GM18861 (cell line): ENCODE data around the gene DOCK11.
"Not testable (repeated sequence)": the region's sequence is repeated elsewhere in the genome, so short reads cannot be mapped to it uniquely, and the experiment has no call there.

Source experiments
- ATAC-seq: cut with Tn5 transposase; IDR thresholded peaks from one replicate; pipeline ENCODE4 v1.9.1; 2021; ENCODE audit not compliant: unreplicated experiment

DOCK11 gene

GRCh38 chrX:118495061-118495921 is at the start of gene DOCK11:
DOCK11 (plus strand) TSS chrX:118495815; CDS start chrX:118495972, 157 bp downstream.
- ATAC-seq, result peak; percentile 41

DNA sequence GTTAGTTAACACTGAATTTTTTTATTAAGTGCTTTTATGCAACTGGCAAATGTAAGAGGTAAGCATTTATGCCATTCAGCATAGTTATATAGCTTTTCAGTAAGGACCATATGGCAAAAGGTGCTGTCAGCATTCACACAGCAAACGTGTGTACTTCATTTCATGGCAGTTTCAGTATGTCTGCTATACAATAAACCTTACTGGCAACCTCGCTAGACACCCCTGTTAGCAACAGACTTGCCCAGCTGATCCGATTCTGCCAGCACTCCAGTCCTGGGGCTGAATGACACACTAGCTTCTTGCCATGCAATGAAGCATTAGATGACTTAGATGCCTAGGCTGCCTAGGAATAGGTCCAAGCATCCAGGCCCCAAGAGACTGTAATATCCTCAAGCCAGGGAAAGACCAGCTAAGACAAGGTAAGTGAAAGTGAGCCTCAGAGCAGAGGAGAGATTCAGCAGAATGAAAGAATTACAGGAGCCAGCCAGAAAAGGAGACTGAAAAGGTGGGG is 47.3 kb upstream of the DOCK11 start:
- ATAC-seq, result no peak

- ATAC-seq, result no peak
These were observed 40.6 kb upstream of the DOCK11 start for GRCh38 chrX:118455013-118455412.

GRCh38 chrX:118459494-118459893 is 36.1 kb upstream of the DOCK11 start:
- ATAC-seq, result peak; percentile 56

DNA sequence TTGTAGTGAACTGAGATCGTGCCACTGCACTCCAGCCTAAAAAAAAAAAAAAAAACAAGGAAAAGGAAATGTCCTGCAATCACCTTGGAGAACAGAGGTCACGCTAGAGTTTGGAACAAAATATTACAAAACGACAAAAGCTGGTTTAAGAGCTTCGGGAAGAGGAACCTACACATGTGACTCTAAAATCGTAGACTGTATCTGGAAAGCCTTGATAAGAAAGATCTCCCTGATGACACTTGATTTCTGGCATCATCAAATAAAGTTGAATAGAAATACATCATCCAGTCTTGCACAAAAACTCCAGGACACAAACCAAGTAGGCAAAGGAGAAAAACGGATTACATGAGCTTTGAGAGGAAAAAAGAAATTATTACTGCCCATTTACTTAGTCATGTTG is 31.1 kb upstream of the DOCK11 start:
- ATAC-seq, result no peak

- ATAC-seq, result no peak
These were observed 27.5 kb upstream of the DOCK11 start for GRCh38 chrX:118468122-118468521.

- ATAC-seq, result not testable (repeated sequence)
These were observed 24.8 kb upstream of the DOCK11 start for GRCh38 chrX:118470721-118471347.

DNA sequence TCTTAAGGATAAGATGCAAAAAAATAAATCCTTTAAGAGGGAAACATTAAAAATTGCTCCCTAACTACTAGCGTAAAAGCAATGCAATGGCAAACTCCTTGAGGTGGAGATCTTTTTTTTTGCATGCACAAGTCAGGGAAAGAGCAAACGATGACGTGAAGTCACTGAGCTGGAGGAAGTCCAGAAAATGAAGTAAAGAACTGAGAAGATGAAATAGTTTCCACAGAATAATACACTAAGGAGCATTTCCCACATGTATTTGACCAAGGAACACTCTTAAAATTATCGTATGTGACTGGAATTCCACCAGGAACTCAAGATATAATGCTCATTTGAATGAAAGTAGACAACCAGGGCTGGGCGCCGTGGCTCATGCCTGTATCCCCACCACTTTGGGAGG is 21.0 kb upstream of the DOCK11 start:
- no peak for ATAC-seq

GRCh38 chrX:118475903-118476302 is 19.7 kb upstream of the DOCK11 start:
- no peak for ATAC-seq

DNA sequence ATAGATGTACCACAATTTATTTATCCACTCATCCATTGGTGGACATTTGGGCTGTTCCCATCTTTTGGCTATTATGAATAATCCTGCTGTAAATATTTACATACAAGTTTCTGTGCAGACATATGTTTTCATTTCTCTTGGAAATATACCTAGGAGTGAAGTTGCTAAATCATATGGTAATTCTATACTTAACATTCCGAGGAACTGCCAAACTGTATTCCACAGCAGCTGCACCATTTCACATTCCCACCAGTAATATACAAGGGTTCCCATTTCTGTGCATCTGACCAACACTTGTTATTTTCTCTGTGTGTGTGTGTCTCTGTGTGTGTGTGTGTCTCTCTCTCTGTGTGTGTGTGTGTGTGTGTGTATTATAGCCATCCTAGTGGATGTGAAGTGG is 15.4 kb upstream of the DOCK11 start:
- no peak for ATAC-seq

DNA sequence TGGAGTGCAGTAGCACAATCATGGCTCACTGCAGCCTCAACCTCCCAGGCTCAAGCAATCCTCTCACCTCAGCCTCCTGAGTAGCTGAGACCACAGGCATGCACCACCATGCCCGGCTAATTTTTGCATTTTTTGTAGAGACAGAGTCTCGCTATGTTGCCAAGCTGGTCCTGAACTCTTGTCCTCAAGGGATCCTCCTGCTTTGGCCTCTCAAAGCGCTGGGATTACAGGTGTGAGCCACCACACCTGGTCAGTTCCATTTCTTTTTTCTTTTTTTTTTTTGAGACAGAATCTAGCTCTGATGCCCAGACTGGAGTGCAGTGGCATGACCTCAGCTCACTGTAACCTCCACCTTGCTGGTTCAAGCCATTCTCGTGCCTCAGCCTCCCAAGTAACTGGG is 13.2 kb upstream of the DOCK11 start:
- ATAC-seq, result not testable (repeated sequence)

- no peak for ATAC-seq
These were observed 11.3 kb upstream of the DOCK11 start for GRCh38 chrX:118484216-118484903.

DNA sequence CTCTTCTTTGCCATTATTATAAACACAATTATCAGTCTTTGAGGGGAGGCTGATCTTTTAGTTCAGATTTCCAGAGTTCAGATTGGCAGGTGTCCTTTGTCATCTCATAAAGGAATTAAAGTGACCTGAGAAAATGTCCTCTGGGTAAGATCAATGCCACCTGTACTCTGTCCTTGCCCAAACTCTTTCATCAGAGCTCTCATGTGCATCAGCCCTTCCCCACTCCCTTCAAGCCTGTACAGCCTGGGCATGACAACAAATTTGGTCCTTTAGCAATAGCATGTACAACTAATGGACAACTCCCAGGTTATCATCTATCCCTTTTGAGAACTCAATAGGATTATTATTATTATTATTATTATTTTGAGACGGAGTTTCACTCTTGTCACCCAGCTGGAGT is 8.9 kb upstream of the DOCK11 start:
- not testable (repeated sequence) for ATAC-seq

- ATAC-seq, result no peak
These were observed 2.6 kb upstream of the DOCK11 start for GRCh38 chrX:118493016-118493415.

DNA sequence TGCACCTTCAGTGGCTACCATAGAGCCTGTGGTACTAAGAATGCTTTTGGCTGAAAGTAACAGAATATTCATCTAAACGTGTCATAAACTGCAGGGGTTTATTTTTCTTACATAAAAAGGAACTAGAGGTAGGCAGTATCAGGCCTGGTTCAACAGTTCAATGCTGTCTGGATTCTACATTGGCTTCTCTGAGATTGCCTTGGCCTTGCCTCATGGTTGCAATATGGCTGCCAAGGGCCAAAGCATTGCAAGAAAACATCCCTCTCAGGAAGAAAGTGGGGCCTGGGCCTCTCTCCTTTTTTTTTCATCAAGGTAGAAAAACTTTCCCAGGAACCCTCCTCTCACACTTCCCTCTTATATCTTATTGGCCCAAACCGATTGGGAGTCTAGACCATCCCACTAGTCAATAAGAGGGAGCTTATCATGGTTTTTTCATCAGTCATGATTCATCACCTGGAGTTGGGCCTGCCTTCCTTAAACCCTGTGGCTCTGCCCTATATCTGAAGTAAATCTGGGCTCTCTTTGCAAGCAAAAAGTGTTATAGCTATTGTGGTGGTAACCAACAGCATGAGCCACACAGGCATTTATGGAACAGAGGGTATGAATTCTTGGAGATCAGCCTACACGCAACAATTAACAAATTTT is 1.8 kb upstream of the DOCK11 start:
- ATAC-seq, result no peak

GRCh38 chrX:118495958-118496762 is 545 bp downstream of the DOCK11 start:
- peak; percentile 44 for ATAC-seq

DNA sequence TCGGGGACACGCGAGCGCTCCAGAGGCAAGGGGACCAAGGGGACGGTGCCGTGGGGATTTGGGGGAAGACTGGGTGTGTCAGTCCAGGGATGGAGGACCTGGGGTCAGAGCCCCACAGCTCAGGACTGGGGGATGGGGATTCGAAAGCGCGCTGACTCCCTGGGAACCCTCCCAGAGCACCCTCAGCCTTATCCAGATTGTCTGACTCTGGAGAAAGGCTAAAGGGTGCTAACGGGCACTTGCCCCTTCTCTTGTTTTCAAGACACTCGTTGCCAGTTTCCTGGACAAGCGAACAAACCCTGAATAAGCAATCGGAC is 1.1 kb downstream of the DOCK11 start:
- no peak for ATAC-seq

DNA sequence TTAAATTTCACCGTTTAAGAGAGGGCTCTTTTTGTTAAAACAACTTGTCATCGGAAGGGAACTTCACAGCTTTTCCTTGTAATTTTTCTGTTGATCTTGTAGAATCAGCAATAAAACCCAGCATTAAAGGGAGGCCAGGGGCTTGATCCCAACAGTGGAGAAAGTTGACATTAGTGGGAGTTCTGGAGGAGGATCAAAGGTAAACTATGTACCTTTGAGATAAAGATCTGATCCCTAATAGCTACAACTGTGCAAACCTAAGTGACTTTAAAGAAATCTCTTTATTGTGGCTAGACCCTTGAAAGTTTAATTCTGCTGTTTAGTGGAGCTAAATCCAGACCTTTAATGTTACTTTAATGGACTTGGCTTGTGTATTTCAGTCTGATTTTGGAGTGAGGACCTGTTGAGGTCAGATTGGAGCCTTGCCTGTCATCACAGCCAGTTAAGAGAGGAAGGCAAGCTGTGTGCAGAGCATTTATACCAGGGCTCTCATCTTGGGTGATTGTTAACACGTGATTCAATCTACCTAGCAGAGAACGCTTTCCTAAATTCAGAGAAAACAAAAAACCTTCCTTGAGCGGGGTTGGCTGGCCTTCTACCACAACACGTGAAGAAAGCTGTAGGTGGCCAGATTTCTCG is 1.7 kb downstream of the DOCK11 start:
- no peak for ATAC-seq

GRCh38 chrX:118498351-118498750 is 2.7 kb downstream of the DOCK11 start:
- no peak for ATAC-seq

- no peak for ATAC-seq
These were observed 3.1 kb downstream of the DOCK11 start for GRCh38 chrX:118498755-118499154.
